NCI-H2107 treated with DMSO at 0.1 percent for 48 hours (cell line): ENCODE data around the gene FKBP6.
"Not testable (repeated sequence)": the region's sequence is repeated elsewhere in the genome, so short reads cannot be mapped to it uniquely, and the experiment has no call there.

ENCODE experiments used
- DNase-seq: peaks from one replicate; lab custom pipeline; 2025; ENCODE audit not compliant: unreplicated experiment; lab: John Stamatoyannopoulos, UW

Gene FKBP6

GRCh38 chr7:73387908-73388414 is 60.0 kb downstream of the FKBP6 start:
- no peak for DNase-seq

GRCh38 chr7:73391396-73391795 is 63.4 kb downstream of the FKBP6 start:
- no peak for DNase-seq

GRCh38 chr7:73394422-73394821 is 66.5 kb downstream of the FKBP6 start:
- DNase-seq, result no peak

GRCh38 chr7:73395538-73396503 is 67.9 kb downstream of the FKBP6 start:
- DNase-seq, result no peak

GRCh38 chr7:73397521-73398281 is 69.7 kb downstream of the FKBP6 start:
- no peak for DNase-seq

GRCh38 chr7:73399185-73400050 is 71.5 kb downstream of the FKBP6 start:
- DNase-seq, result not testable (repeated sequence)

- not testable (repeated sequence) for DNase-seq
Observed at GRCh38 chr7:73404860-73405259, 76.9 kb downstream of the FKBP6 start.
